22Rv1 (cell line): ENCODE results near the gene NUP54.

ENCODE experiments used
- ZFX ChIP-seq: fragments of 450-650 bp; IDR thresholded peaks from 2 replicates; pipeline ENCODE4 v1.6.1; 2017; ENCODE audit warnings: antibody characterized with exemption, borderline replicate concordance
- TF ChIP-seq, protein P1 (sequence below): fragments of 450-650 bp; IDR thresholded peaks from 2 replicates; pipeline ENCODE4 v1.5.1; 2017; ENCODE audit warnings: mild to moderate bottlenecking

GRCh38 chr4:76194325-76194724 lies 46.1 kb upstream of the NUP54 start:
- TF ChIP-seq, protein P1, sequence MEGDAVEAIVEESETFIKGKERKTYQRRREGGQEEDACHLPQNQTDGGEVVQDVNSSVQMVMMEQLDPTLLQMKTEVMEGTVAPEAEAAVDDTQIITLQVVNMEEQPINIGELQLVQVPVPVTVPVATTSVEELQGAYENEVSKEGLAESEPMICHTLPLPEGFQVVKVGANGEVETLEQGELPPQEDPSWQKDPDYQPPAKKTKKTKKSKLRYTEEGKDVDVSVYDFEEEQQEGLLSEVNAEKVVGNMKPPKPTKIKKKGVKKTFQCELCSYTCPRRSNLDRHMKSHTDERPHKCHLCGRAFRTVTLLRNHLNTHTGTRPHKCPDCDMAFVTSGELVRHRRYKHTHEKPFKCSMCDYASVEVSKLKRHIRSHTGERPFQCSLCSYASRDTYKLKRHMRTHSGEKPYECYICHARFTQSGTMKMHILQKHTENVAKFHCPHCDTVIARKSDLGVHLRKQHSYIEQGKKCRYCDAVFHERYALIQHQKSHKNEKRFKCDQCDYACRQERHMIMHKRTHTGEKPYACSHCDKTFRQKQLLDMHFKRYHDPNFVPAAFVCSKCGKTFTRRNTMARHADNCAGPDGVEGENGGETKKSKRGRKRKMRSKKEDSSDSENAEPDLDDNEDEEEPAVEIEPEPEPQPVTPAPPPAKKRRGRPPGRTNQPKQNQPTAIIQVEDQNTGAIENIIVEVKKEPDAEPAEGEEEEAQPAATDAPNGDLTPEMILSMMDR: no peak
- no peak for TF ChIP-seq ZFX
